ENCODE measurements around the gene SHH.
"Not testable (repeated sequence)": the region's sequence is repeated elsewhere in the genome, so short reads cannot be mapped to it uniquely, and the experiment has no call there.

The SHH gene

DNA sequence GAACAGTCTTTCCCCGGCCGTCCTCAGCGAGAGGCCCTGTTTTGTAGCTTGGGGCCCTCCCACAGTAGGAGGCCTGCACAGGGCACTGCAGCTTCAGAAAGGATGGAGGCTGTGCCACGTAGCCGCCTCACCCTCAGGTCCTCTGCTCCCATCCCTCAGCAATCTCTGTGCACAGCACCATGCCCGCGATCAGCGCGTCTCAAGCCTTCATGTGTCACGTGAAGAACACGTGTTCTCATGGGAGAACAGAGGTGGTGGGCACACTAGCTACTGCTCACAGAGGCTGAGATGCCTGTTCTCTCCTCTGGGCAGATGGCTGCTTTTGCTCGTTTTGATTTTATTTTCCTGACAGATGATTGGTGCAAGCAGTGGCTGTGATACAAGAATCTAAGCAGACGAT is 8.5 kb upstream of the SHH start:
- no peak for DNase-seq (ENCODE audit: low read depth in 1 of 2, low spot score in 1 of 2)

DNA sequence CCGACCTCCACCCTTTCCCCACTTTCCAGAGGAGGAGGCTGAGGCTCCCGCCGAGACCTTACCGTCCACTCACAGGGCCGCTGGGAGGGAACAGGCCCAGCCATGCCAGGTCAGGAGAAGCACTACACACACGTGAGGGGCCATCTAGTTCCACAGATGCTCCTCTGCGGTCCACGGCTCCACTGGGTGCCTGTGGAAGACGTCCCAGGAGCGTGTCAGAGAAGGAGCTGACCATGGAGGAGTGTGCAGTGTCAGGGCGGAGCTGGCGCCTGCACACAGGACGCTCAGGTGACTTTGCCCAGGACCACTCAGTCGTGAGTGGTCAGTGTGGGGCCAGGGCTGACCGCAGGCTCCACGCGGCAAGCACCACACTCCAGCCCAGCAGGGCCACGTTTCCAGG is 8.0 kb upstream of the SHH start:
- no peak for DNase-seq (ENCODE audit: low read depth in 1 of 2, low spot score in 1 of 2)

DNA sequence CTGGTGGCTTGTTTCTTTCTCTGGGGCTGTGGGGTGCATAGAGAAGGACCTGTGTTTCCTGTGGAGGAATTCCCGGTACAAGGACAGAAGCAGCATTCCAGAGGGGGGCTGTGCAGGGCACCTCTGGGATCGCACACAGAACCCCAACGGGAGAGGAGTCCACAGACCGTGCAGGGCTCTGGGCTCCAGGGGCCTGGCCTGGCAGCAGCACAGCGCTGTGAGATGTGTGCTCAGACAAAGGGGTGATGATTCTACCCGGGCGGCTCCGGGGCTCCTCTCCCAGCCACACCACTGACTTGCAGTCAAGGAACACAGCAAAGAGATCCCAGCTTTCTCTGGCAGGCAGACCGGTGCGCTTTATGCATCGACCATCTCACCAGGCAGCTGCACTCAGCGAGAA is 6.9 kb upstream of the SHH start:
- DNase-seq (ENCODE audit: low read depth in 1 of 2, low spot score in 1 of 2), result no peak

DNA sequence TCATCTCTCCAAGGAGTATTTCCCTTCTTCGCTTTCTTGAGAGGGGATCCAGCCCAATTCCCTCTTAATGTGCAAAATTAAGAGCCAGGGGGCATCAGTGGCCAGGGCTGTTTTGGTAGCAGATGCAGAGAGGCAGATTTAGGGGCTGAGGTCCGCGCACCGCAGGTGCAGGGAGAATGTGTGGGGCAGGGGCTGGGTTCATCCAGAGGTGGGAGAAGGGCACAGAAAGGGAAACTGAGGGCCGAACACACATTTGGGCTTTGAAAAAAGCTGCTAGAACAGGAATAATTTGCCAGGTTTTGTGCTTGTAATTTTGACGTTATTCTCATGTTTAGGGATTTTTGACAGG is 6.5 kb upstream of the SHH start:
- DNase-seq (ENCODE audit: low read depth in 1 of 2, low spot score in 1 of 2), result no peak

DNA sequence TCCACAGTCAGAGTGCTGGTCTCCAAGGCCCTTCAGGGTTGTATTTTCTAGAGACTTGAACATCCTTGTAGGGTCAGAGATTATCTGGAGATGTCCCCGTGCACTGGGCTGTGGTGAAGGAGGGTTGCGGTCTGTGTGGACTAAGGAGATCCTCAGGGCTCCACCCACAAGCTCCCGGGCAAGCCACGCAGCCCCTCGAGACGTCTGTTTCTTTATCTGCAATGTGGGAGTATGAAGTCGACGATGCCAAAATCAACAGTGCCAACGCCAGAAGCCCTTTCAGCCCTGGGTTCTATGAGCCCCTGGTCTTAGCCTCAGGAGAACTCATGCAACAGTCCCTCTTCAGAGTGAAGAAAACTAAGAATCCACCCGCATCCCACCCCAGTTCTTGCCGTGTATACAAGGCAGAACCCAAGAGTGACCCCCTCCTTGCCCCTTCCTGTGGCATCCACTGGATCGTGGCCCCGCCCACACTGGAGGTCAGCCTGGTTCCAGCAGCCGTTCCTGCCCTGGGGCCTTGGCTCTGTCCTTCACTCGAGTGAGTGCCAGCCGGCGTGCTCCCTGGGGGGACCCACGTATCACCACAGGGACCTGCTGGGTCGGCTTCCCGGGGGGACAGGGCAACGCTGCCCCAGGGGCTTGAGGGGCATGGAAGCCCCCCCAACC is 6.0 kb upstream of the SHH start:
- DNase-seq (ENCODE audit: low read depth in 1 of 2, low spot score in 1 of 2), result no peak

DNA sequence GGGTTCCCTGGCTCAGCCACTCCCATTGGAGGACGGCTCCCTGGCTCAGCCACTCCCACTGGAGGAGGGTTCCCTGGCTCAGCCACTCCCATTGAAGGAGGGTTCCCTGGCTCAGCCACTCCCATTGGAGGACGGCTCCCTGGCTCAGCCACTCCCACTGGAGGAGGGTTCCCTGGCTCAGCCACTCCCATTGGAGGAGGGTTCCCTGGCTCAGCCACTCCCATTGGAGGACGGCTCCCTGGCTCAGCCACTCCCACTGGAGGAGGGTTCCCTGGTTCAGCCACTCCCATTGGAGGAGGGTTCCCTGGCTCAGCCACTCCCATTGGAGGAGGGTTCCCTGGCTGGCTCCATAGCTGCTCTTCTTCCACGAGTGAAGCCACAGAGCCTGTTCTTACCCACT is 5.3 kb upstream of the SHH start:
- not testable (repeated sequence) for DNase-seq (ENCODE audit: low read depth in 1 of 2, low spot score in 1 of 2)

DNA sequence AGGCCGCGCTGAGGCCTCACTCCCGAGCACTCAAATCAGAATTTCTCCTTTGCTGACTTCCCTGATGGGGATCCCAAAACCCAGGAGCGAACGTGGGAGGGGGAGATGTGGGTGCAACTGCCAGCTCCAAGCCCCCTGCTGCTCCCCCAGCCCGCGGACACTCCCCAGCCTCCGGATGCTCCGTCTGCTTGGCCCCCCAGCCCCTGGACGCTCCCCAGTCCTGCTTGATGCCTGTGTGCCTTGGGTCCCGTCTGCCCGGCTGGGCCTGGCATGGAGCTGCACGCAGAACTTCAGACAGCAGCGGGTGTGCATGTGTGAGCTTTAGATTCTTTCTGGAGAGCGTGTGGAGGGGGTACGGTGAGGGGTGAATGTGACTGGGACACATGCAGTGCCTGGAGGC is 4.7 kb upstream of the SHH start:
- DNase-seq (ENCODE audit: low read depth in 1 of 2, low spot score in 1 of 2), result no peak

DNA sequence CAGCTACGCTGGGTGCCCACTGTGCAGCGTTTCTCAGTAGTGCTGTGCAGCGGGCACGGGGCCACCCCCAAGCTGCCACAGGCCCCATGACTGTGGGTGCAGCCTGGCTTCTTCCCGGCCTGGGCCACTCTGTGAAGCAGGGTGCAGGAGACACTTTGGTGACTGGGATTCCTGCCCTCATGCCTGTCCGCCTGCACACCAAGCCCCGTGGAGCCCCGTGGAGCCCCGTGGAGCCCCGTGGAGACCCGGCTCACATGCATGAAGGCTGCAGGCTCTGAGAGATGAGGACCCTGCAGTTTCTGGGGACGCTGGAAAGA is 3.9 kb upstream of the SHH start:
- DNase-seq (ENCODE audit: low read depth in 1 of 2, low spot score in 1 of 2), result no peak

DNA sequence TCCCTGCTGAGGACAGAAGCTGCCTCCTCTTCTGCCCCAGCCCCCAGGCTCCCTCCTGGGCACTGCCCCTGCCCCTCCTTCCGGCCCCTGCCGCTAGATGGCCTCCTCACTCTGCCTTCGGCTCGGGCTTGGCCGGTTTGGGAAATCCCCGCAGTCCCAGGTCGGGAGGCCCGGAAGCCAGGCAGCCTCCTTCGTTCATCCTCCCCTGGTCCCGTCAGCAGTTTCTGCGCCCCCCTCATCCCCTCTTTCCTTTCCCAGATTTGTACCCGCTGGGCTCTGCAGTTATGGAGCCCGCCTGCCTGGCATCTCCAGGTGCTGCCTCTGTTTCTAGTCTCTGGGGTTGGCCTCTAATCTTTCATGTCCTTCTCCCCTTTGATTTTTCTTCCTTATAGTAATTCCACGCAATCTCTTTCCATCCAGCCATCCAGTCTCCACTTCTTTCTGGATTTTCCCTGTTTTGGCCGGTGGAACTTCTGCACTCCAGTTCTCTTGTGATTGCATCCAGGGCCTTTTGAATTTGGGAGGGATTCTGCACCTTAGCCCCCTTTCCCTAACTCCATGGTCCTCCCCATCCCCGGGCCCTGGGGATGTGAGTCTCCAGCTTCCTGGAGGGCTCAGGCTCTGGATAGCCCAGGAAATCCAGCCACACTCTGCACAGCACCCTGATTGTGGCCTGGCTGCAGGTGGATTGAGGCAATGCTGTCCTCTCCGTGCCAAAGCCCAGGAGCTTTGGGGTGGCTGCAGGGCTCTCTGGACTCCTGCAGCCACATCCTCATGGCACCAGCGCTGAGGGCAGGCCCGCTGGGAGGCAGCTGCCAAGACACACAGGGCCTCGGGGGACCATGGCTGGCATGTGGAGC is 3.3 kb upstream of the SHH start:
- DNase-seq (ENCODE audit: low read depth in 1 of 2, low spot score in 1 of 2), result peak in 1 of 2 donors; percentile 18

DNA sequence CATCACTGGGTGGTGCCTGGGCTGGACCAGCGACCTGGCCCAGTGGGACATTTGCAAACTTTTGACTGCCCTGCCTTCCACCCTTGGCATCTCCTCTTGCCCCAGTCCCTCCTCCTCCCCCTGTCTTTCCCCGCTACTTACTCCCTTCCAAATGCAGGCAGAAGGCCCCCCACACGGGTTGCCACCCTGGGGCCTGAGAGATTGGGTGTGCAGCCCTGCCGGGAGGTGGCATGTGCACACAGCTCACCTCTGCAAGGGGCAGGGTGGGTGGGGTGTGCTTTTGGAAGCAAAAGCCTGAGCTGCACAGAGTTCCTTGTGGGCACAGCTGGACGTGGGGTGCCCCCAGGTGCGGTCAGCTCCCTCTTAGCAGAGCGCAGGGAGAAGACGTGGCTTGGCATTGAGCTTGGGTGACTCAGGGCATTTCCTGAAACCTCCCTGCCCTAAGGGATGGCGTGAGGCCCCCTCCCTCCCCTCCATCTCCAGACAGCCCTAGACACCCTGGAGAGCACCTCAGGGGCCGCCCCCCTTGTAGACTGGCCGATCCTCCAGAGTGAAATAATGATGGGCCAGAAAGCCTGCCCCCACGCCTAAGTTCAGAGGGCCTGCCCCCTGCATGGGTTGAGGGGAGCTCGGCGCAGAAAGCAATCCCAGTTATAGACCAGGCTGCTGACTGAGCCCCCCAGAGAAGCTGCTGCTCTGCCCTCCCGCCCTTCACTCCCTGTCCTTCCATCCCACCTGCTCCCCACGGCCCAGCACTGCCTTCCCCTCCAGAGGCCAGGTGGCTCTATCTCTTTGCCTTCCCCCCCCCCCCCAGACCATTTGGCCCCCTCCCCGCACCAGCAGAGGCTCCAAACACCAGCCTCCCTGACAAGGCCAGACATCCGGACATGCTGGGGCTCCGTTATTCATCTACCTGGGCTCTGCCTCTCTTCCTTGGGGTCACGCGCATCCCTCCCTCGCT is 2.3 kb upstream of the SHH start:
- DNase-seq (ENCODE audit: low read depth in 1 of 2, low spot score in 1 of 2), result no peak

DNA sequence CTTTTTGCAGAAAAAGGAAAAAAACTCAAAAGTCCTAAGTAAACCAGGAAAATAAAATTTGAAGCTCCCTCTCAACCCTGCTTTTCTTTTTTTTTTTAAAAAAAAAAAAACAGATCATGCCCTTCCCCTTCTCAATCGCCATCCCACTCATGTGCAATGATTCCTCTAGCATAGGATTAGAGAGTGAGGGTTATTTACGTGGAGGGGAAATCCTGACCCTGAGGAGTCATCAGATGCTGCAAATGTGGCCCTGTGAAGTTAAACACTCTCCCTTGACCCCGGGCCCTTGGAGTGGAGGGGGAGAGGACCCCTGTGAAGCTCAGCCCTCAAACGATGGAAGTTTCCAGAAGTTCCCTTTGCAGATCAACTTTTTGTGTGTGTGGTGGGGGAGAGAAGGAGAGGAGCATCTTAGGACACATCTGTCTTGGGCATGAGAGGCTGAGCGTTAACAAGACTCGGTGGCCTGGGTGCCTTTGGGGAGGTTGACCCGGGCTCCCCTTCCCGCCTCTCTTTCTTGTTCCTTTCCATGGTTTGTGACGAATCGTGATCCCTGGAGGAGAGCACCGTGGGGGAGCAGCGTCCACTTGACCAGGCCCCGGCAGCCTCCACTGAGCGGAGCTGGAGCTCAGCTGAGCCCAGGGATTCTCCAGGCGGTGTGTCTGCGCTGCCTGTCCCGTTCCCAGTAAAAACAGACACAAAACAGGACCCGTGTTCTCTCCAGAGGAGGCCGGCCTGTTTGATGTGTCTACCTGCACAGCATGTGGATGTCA is 1.5 kb upstream of the SHH start:
- no peak for DNase-seq (ENCODE audit: low read depth in 1 of 2, low spot score in 1 of 2)

DNA sequence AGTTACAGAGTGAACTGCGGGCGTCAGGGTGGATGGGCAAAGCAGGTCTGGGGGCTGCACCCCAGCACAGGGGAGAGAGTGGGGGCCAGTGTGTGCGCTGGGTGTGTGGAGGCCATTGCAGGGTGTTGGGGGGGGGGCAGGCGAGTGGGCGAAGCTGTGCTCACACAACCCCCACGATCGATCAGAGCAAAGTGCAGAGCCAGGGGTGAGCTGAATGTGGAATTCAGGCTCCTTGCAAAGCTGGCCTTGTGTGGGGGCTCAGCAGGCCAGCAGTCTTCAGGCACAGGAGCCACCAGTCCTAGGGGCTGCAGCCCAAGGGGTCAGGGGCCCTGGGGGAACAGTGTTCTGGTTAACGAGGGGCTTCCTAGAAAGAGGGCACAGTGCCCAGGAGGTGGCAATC is 862 bp upstream of the SHH start:
- DNase-seq (ENCODE audit: low read depth in 1 of 2, low spot score in 1 of 2), result no peak

DNA sequence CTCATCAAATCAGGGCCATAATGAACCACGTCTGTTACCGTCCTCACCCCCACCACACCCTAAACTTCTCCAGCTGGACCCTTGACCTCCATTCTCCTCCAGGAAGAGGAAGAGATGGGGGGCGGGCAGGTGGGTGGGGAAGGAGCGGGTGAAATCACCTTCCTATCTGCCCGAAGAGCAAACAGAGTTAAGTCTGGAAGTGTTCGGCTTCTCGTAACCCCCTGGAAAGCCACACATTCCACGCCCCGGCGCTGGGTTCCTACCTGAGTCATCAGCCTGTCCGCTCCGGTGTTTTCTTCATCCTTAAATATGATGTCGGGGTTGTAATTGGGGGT is 736 bp downstream of the SHH start:
- no peak for DNase-seq (ENCODE audit: low read depth in 1 of 2, low spot score in 1 of 2)

DNA sequence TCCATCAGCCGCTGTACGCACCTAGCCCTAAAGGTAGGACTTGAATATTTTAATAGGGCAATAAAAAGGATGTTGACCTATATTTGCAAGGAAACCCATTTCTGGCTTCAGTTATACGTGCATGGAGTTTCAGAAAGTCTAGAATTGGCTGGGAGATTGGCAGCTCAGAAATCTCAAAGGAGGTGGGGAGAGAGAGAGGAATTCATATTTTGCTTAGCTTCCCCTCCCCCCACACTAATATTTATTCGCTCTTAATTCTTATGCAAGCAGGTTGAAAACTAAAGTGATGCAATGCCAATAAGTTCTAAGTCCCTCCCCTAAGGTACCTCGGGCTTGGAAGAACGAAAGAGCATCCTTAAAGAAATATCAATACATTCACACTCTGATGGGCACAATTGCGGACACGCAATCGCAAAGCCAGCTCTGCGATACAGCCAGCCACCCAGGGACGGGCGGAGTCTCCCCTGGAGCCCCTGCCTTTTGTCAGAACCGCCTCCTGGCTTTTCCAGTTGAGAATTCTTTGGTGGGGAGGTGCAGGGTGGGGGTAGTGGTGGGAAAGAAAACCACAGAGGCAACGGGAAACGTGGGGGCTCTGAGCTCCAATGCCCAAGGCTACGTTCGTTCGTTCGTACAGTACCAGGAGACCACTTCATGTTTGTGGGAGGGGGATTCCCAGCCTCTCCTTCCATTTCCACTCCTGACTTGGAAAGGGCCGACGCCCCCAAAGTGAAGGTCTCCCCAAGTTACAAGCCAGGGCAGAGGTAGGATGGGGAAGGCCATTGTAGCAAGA is 1.3 kb downstream of the SHH start:
- DNase-seq (ENCODE audit: low read depth in 1 of 2, low spot score in 1 of 2), result no peak

DNA sequence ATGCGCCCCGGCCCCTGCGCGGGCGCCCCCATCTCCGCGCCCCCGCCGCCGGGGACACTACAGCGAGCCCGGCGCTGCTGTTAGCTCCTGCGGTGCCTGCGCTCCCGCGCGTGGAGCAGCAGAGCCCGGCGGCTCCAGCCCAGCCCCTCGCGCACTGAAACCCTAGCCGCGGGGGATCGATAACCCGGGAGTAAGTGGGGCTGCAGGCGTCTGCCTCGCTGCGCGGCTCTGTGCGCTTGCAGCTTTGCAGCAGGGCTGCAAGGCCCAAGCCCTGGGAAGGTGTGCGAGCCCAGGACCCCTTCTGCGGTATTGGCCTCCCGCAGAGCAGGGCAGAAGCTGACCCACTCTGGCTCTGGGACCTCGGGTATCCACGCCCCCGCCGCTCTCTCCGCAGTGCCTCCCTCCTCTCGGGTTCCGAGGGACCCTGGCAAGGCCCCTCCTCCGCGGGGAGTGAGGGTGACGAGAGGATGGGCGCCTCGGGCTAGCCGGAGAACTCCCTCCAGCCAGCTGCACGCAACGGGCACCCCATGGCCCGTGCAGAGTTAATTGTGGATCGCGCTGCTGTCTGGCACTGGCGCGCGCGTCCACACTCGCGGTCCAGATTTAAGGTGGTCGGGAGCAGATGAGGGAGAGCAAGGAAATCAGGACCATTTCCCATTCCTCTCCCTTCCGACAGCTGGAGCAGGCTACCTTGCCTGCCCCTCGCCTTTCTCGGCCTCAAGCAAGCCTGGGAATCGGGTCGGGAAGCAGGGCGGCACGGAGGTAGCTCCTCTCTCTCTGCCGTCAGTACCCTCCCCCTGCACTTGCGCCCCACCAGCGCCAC is 2.1 kb downstream of the SHH start:
- no peak for DNase-seq (ENCODE audit: low read depth in 1 of 2, low spot score in 1 of 2)

DNA sequence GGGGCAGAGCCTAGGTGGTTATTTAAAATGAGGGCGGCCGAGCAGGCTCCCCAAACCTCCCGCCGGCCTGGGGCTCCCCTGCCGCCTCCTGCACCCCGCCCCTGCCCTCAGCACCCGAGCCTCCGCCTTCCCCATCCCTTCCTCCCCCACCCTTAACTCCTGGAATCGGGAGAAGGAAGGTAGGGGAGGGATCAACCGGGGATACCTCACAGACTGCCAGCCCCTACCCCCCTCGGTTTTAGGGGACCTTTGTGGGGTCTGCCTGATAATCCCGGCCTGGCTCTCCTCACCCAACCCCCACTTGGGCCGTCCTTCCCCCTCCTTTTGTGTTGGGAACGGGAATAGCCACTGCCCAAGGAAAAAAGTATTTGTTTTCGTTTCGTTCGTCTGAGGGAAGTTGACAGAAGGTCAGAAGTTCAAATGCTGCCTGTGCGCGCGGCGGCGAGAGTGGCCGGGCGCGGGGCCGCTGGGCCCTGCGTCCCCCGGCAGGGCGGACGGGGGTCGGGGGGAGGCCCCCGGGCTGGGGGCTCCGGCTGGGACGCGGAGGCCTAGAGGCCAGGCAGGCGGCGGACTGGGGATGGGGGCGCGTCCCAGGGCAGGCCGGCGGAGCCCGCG is 2.8 kb downstream of the SHH start:
- no peak for DNase-seq (ENCODE audit: low read depth in 1 of 2, low spot score in 1 of 2)

DNA sequence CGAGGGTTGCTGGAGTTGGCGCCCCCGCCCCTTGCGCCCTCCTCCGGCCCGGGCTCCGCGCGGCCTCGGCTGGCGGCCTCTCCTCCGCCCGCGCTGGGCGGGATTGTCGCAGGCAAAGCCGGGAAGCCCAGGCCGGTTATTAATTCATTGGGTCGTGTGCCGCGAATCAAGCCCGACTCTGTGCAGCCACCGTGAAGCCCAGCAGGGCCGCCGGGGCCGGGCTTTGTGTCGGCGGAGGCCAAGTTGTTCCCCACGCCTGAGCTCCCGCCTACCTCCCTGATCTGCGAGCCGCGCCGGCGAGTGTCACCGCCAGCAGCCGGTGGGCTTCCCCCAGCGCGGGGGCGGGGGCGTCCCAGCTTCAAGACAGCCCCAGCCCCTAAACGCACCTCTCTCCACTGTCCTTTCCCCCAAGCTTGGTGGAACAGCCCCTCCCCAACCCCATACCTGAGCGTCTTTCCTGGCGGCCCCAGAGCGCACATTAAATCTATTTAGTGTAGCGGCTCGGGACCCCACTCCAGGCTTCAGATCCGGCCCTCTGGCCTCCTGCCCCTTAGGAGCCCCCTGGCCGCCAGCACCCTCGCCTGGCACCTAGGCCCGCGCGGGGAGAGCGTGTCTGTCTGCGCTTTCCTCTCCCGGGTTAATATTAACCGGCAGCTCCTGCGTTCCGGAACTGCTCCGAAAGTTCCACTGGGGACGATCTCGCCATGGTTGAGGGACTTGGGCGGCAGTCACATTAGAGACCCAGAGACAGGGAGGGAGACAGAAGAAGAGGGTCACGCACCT is 3.5 kb downstream of the SHH start:
- DNase-seq (ENCODE audit: low read depth in 1 of 2, low spot score in 1 of 2), result no peak

DNA sequence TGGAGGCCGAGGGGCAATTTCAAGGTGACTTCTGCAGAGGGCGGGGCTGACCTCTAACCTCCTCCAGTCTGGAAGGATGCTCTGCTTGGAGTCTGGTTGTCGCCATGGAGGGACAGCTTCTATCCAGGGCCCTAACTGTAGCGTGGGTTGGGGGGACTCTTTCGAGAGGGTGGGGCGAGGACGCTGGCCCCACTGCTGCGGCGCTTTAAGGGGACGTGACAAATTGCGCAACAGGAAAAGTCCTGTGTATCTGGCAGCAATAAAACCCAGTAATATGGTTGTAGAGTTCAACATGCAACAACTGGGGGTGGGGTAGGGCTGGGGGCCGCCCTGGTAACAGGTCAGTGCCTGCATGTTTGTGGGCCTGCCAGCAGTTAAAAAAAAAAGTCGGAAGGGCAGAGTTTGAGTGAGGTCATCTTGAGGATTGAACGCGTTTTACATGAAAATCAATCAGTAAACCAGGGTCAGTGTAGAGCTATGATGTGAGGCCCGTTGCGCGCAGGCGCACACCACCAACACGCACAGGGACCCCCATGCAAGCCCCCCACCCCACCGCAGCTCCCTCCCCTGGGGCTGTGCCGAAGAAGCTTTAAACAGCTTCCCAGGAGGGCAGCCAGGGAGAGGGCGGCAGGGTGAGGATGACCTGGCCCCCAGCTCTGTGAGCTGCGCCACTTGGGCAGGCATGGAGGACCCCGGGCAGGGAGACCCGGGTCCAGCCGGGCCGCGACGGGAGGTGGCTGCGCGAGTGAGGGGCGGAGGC is 4.3 kb downstream of the SHH start:
- no peak for DNase-seq (ENCODE audit: low read depth in 1 of 2, low spot score in 1 of 2)
